Measurements from ENCODE around the gene RUNX2.

RUNX2 gene

DNA sequence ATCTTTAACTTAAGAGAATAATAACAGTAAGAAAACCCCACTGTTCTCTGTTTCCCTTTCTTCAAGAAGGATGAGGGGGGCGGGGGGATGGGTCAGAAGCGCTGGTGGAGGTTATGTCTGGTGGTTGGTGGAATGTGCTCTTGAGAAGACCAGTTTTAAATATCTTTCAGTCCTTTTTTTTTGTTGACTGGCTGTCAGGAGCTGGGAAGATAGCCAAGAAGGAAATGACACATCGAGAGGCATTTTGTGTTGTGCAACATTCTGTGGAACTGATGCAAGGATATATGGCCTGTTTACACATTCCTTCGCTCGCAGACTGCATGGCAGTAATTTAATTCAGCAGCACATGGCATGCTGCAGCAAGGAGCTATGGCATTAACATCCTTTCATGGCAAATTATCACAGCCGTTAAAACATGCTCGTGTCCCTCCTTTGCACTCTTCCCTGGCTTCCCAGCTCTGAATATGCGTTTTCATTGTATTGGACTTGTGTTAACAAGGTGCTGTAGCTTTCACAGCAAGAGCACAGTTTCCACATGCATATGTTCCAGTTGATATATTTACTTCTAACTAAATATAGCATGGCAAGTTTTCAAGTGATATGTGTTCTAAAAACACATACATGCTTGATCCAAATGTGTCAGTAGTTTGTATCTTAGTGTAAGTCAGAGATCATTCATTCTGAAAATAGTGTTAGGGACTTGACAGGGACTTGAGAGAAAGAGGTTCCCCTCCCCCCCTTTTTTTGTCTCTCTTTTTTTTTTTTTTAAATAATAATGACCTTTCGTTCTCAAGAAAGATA lies 117.8 kb downstream of the RUNX2 start:
- Histone ChIP-seq H3K27me3 (replicated peaks) (no peaks in the 10 kb centered on the region), H3K36me3 (replicated peaks) (peaks cover 11% of the 10 kb centered on the region), H3K4me3 (ENCODE audit: low read depth, low read length) (no peak overlapping the region), H3K27ac (peak overlapping the region; percentile 72)
- in situ Hi-C loops (cut with HindIII; ENCODE audit: low pct_ligation_motif_present, low sequenced_read_pairs) = loop anchor here (25.0 kb wide), 1 partner anchor 266 kb away; no protein-coding TSS in a partner anchor
- peak; percentile 98 for DNase-seq
- TF ChIP-seq, protein P1, sequence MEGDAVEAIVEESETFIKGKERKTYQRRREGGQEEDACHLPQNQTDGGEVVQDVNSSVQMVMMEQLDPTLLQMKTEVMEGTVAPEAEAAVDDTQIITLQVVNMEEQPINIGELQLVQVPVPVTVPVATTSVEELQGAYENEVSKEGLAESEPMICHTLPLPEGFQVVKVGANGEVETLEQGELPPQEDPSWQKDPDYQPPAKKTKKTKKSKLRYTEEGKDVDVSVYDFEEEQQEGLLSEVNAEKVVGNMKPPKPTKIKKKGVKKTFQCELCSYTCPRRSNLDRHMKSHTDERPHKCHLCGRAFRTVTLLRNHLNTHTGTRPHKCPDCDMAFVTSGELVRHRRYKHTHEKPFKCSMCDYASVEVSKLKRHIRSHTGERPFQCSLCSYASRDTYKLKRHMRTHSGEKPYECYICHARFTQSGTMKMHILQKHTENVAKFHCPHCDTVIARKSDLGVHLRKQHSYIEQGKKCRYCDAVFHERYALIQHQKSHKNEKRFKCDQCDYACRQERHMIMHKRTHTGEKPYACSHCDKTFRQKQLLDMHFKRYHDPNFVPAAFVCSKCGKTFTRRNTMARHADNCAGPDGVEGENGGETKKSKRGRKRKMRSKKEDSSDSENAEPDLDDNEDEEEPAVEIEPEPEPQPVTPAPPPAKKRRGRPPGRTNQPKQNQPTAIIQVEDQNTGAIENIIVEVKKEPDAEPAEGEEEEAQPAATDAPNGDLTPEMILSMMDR (IDR thresholded peaks at IDR 0.05; ENCODE audit: low read depth, low read length, missing control alignments) = no peak

DNA sequence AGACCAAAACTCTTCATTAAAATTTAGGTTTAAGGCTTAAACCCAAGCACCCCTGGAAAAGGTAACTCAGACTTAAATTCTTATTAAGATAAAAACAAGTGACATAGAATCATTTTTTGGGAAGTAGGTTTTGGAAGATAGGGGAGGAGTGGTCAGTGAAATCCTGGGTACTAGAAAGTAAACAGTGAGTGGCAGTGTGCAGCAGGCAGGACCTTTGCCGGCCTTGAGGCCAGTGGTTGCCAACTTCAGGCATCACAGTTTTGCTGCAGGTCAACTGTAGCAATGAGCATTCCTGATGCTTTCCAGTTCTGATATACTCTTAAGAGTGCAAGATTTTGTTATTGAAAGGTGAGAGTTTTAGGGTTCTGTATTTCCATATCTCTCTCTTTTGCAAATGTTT lies 118.9 kb downstream of the RUNX2 start:
- TF ChIP-seq, protein P1 (IDR thresholded peaks at IDR 0.05; ENCODE audit: low read depth, low read length, missing control alignments) = no peak
- no peak for DNase-seq
- peak overlapping the region; percentile 72 for H3K27ac ChIP-seq

DNA sequence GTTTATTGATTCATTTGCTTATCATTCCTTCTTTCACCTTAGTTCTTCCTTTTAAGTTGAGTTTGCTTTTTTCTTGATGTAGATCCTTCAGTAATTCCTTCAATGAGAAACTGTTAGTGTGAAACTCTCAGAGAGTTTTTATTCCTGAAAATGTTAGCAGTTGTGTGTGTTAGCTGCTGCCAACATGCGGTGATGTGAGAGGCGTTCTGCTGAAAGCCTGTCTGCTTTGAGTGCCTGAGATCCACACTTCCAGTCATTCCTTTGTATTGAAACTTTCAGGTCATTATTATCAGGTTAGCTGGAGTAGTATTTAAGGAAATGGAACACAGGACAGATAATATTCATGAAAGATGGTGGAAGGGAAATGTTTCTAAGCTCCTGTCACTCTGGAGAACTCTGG lies 119.6 kb downstream of the RUNX2 start:
- TF ChIP-seq, protein P1 (IDR thresholded peaks at IDR 0.05; ENCODE audit: low read depth, low read length, missing control alignments) = no peak
- no peak overlapping the region for H3K4me3 ChIP-seq (ENCODE audit: low read depth, low read length)
- H3K27ac ChIP-seq = peak overlapping the region; percentile 13
- no peak for DNase-seq
- in situ Hi-C loops (cut with HindIII; ENCODE audit: low pct_ligation_motif_present, low sequenced_read_pairs) = loop anchor here (25.0 kb wide), 1 partner anchor 265 kb away; no protein-coding TSS in a partner anchor
- H3K36me3 ChIP-seq (replicated peaks) = peaks cover 11% of the 10 kb centered on the region
- H3K27me3 ChIP-seq (replicated peaks) = no peaks in the 10 kb centered on the region

More for the DNA sequence above, 118.9 kb downstream of the RUNX2 start:
- peaks cover 11% of the 10 kb centered on the region for H3K36me3 ChIP-seq (replicated peaks)
- in situ Hi-C loops (cut with HindIII; ENCODE audit: low pct_ligation_motif_present, low sequenced_read_pairs) = loop anchor here (25.0 kb wide), 1 partner anchor 265 kb away; no protein-coding TSS in a partner anchor
- no peak overlapping the region for H3K4me3 ChIP-seq (ENCODE audit: low read depth, low read length)
- no peaks in the 10 kb centered on the region for H3K27me3 ChIP-seq (replicated peaks)

DNA sequence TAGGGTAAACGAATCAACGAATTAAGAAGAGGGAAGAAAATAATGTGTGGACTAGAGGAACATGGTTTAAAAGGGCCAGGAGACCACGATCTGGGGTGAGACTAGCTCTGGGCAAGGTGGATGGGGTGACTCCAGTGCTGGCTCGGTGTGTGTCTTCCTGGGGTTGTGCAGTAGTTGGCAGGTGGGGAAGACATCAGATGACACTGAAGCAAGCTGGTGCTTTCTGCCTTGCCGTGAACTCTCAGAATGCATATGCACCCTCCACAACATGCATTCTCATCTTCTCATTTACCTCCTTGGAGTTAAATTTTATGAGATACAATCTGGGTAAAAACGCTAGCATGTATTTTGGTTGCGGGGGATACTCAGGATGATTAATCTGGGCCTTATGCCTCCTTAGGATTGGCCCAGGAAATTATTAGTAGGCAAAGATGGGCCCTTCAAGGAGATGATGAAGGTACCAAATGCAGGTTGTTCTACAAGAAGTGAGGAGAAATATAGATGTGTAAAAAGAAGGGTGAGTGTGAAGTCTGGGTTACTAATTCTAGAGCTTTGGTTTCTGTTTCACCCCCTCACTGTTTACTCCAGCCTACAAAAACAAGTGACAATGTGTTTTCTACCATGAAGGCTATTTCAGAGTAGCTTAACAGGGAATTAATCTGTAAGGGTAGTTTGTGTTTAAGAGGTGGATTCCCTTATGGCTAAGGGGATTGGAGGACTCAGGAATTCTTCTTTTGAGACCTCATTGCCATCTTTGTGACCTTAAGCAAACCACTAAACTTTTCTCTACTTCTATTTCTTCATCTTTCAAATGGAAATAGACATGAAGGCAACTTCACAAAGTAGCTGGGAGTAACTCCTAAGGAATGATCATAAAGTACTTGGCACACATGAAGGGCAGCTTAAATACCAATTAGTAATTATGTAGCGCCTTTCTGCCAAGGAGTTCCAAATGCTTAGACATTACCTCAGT lies 120.6 kb downstream of the RUNX2 start:
- in situ Hi-C loops (cut with HindIII; ENCODE audit: low pct_ligation_motif_present, low sequenced_read_pairs) = loop anchor here (25.0 kb wide), 1 partner anchor 264 kb away; no protein-coding TSS in a partner anchor
- H3K27me3 ChIP-seq (replicated peaks) = no peaks in the 10 kb centered on the region
- no peak for DNase-seq
- TF ChIP-seq, protein P1 (IDR thresholded peaks at IDR 0.05; ENCODE audit: low read depth, low read length, missing control alignments) = no peak
- H3K4me3 ChIP-seq (ENCODE audit: low read depth, low read length) = no peak overlapping the region
- no peak overlapping the region for H3K27ac ChIP-seq
- H3K36me3 ChIP-seq (replicated peaks) = peaks cover 5% of the 10 kb centered on the region

DNA sequence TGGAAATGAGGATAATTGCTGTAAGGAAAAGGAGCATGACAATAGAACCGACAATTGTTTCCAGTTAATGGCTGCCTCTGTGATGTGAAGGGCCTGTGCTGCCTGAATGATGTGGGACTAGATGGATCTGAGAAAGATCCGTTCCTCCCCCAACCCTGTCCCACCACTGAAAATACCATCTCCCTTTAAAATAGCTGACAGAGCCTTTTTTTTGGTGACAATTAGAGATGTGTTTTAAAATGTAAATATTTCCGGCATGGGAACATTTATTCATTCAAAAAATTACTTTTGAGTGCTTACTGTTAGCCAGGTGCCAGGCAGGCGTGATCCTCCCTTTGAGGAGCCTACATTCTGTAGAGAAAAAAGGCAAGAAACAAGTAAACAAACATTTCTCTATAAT lies 122.0 kb downstream of the RUNX2 start:
- Histone ChIP-seq H3K27ac (no peak overlapping the region), H3K36me3 (replicated peaks) (peaks cover 3% of the 10 kb centered on the region), H3K4me3 (ENCODE audit: low read depth, low read length) (no peak overlapping the region), H3K27me3 (replicated peaks) (no peaks in the 10 kb centered on the region)
- TF ChIP-seq, protein P1 (IDR thresholded peaks at IDR 0.05; ENCODE audit: low read depth, low read length, missing control alignments) = no peak
- in situ Hi-C loops (cut with HindIII; ENCODE audit: low pct_ligation_motif_present, low sequenced_read_pairs) = no loop called here
- no peak for DNase-seq
